NOMO-1 treated with dmso at 0.1 percent for 144 hours (cell line): ENCODE results near the gene CCBE1.
A peak's percentile ranks its signal among the peaks of the same experiment; 100 is the strongest.

Source experiments
- DNase-seq: peaks from one replicate; lab custom pipeline; 2025; ENCODE audit not compliant: unreplicated experiment; lab: John Stamatoyannopoulos, UW

Gene CCBE1

GRCh38 chr18:59419386-59419785 is 277.8 kb downstream of the CCBE1 start:
- no peak for DNase-seq

- DNase-seq: no peak
Observed at GRCh38 chr18:59416818-59417217, 280.4 kb downstream of the CCBE1 start.

- no peak for DNase-seq
Observed at GRCh38 chr18:59414111-59414653, 283.0 kb downstream of the CCBE1 start.

- peak; percentile 86 for DNase-seq
Observed at GRCh38 chr18:59402432-59403090, 294.7 kb downstream of the CCBE1 start.

GRCh38 chr18:59400407-59400806 is 296.8 kb downstream of the CCBE1 start:
- DNase-seq: no peak

- DNase-seq: no peak
Observed at GRCh38 chr18:59395226-59396175, 301.7 kb downstream of the CCBE1 start.

GRCh38 chr18:59393381-59393780 is 303.8 kb downstream of the CCBE1 start:
- no peak for DNase-seq

- no peak for DNase-seq
Observed at GRCh38 chr18:59388817-59389216, 308.4 kb downstream of the CCBE1 start.

GRCh38 chr18:59387687-59388565 is 309.3 kb downstream of the CCBE1 start:
- DNase-seq: no peak

- DNase-seq: no peak
Observed at GRCh38 chr18:59386909-59387686, 310.1 kb downstream of the CCBE1 start.

GRCh38 chr18:59385191-59385590 is 312.0 kb downstream of the CCBE1 start:
- DNase-seq: no peak

- no peak for DNase-seq
Observed at GRCh38 chr18:59383851-59384250, 313.4 kb downstream of the CCBE1 start.

- DNase-seq: no peak
Observed at GRCh38 chr18:59382383-59382782, 314.8 kb downstream of the CCBE1 start.

- no peak for DNase-seq
Observed at GRCh38 chr18:59381949-59382348, 315.3 kb downstream of the CCBE1 start.
